ENCODE measurements around the gene GRIN3B.

- TF ChIP-seq CTCF (IDR thresholded peaks at IDR 0.05) (no peak), POLR2A (IDR thresholded peaks at IDR 0.05) (no peak), POLR2AphosphoS5 (IDR thresholded peaks at IDR 0.05) (peak in 1 of 3 donors; percentile 40)
These were observed 16.5 kb downstream of the GRIN3B start for GRCh38 chr19:1016647-1017114.

Data from breast epithelium (tissue), 3 donors.